GM23338 (cell line): ENCODE results near the gene CORO1C.

Experiments
- CTCF ChIP-seq, 2 experiments: fragments of 200-600 bp in 1 of 2; sonication (generic) in 1 of 2; conservative IDR thresholded peaks; 2 replicates each; pipeline versions ENCODE4 v1.5.1 to v1.6.1; 2016 to 2017; ENCODE audit warnings: antibody characterized with exemption in 2 of 2, low read depth in 2 of 2, mild to moderate bottlenecking in 2 of 2, moderate library complexity in 1 of 2
- EZH2phosphoT487 ChIP-seq: fragments of 200-600 bp; sonication (generic); IDR thresholded peaks from one replicate; pipeline ENCODE4 v1.8.1; 2018; ENCODE audit warnings: antibody characterized with exemption; ENCODE audit not compliant: unreplicated experiment
- JUNB ChIP-seq: IDR thresholded peaks from one replicate; pipeline ENCODE4 v1.6.1; 2016; ENCODE audit warnings: antibody characterized with exemption; ENCODE audit not compliant: unreplicated experiment

- TF ChIP-seq CTCF (conservative IDR thresholded peaks at IDR 0.05; ENCODE audit: low read depth in 2 of 2), result no peak
- no peak for TF ChIP-seq EZH2phosphoT487
- TF ChIP-seq JUNB, result no peak
Measured at GRCh38 chr12:108599541-108599940, 131.8 kb downstream of the CORO1C start.
